Activated CD4-positive, alpha-beta T cell treated with anti-CD3 and anti-CD28 coated beads for 1 hour (primary cell): ENCODE results near the gene CNTLN.
"Not testable (repeated sequence)": the region's sequence is repeated elsewhere in the genome, so short reads cannot be mapped to it uniquely, and the experiment has no call there.

Source experiments
- DNase-seq: peaks from one replicate; pipeline ENCODE4 v3.0.0-alpha.2; 2020

CNTLN gene

DNA sequence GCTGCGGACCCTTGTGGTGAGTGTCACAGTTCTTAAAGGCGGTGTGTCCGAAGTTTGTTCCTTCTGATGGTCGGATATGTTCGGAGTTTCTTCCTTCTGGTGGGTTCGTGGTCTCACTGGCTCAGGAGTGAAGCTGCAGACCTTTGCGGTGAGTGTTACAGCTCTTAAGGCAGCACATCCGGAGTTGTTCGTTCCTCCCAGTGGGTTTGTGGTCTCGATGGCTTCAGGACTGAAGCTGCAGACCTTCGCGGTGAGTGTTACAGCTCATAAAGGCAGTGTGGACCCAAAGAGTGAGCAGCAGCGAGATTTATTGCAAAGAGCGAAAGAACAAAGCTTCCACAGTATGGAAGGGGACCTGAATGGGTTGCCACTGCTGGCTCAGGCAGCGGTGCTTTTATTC is 42.7 kb downstream of the CNTLN start:
- DNase-seq: not testable (repeated sequence)

DNA sequence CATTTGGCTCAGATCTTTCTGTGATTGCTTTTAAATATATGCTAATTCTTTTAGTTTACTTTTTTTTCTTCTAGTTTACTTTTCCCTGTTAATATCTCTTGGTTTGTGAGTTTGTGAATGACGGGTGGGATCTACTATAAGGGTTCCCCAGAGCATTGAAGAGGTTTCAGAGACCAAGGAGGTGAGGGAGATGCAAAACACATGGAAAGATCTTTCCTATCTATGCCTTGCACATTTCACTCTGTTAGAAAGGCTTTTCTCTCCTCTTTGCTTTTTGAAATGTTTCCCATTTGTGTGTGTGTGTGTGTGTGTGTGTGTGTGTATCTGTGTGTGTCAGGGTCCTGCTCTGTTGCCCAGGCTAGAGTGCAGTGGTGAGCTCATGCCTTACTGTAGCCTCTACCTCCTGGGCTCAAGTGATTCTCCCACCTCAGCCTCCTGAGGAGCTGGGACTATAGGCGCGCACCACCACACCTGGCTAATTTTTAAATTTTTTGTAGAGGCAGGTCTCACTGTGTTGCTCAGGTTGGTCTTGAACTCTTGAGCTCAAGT is 50.7 kb downstream of the CNTLN start:
- no peak for DNase-seq

DNA sequence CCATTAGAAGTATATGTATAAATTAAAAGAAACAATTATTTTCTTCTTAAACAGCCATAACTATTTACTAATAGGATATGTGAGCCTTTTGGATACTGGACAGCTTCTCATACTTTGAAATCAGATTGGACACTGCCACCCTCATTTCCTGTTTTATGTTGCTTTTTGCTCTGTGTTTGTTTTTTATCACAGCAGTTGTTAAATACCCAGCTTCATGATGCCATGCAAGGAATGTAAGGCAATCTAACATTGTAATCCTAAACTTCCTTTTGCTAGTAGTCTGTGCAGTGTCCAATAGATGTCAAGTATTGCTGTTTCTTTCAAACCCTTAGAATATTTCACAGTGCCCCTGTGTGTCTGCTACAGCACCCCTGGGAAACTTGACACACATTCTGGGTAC is 56.2 kb downstream of the CNTLN start:
- DNase-seq: no peak

DNA sequence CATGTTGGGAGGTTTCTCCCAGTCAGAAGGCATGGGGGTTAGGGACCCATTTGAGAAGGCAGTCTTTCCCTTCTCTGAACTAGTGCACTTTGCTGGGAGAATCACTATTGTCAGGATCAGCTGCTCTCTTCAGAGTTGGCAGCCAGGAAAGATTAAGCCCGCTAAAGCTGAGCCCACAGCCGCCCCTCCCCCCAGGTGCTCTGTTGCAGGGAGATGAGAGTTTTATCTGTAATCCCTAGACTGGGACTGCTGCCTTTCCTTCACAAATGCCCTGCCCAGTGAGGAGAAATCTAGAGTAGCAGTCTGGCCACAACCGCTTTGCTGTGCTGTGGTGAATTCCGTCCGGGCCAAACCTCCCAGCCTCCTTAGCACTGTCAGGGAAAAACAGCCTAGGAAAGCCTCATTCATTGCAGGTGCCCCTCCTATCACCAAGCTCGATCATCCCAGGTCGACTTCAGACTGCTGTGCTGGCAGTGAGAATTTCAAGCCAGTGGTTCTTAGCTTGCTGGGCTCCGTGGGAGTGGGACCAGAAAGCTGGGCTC is 69.8 kb downstream of the CNTLN start:
- no peak for DNase-seq

DNA sequence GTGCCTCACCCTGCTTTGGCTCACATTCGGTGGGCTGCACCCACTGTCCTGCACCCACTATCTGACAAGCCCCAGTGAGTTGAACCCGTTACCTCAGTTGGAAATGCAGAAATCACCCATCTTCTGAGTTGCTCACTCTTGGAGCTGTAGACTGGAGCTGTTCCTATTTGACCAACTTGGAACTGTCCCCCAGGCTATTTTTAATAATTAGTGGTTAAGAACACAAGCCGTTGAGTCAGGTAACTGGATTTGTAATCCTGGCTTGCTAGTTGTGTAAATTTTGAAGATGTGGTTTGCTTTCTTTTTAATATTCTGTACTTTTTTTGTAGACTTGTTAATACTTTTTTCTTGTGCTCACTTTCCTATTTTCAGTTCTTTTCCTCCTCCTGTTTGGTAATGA is 81.2 kb downstream of the CNTLN start:
- no peak for DNase-seq

DNA sequence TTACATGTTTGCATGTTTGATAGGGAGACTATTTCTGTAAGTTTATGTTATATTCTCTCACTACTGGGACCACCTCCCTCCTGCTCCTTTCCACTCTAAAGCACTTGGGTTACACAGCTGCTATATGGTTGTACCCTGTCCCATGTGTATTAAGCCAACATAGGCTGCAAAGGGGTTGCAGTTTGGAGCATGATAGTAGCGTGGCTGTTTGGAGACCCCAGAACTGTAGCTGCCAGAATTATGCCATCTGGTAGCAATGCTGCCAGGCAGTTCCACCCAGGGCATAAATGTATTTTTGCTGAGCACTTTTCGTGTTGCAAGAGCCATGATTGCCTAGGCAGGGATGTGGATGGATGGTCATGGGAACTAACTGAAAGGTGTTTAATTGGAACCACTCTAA is 81.8 kb downstream of the CNTLN start:
- no peak for DNase-seq

DNA sequence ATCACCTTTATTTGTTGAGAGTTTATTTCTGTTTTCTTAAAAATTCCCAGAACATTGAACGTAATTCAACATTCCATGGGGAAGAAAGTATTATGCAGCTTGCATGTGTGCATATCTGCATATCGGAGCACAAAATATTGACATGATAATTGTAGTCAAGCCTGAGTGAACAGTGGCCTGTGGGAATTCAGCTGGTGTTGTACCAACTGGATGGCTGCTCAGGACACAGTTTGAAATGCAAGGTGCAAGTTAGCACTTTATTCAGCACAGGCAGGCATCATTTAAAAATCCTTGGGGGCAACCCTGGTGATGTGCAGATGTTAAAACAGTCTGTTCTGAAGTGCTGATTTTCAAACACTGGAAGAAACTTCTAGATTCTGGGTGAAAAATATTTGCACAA is 82.4 kb downstream of the CNTLN start:
- DNase-seq: no peak

DNA sequence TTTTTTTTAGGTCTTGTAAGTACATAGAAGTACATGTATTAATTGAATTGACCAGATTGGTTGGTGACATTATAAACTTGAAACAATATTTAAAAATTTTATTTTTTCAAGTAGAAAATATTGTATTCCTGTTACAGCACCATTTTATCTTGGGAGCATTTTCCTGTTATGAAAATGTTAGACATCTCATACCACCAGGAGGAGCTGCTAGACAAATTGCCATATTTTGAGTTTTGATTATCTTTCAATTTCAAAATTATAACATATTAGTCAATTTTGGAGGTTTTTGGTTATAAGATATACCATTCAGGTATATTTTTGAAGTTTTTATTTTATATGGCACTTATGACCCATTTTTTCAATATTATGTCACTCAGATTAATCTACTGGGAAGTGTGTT is 84.4 kb downstream of the CNTLN start:
- no peak for DNase-seq

DNA sequence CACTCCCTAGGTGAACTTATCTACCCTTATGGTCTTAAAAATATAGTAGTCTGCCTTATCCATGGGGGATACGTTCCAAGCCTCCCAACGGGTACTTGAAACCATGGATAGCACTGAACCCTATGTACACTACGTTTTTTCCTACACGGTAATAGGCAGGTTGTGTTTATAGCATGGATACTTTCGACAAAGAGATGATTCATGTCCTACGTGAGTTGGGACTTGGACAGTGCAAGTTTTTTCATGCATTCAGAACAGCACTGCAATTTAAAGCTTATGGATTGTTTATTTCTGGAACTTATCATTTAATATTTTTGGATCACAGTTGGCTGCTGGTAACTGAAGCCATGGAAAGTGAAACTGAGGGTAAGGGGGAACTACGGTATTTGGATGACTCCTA is 88.1 kb downstream of the CNTLN start:
- DNase-seq: no peak

DNA sequence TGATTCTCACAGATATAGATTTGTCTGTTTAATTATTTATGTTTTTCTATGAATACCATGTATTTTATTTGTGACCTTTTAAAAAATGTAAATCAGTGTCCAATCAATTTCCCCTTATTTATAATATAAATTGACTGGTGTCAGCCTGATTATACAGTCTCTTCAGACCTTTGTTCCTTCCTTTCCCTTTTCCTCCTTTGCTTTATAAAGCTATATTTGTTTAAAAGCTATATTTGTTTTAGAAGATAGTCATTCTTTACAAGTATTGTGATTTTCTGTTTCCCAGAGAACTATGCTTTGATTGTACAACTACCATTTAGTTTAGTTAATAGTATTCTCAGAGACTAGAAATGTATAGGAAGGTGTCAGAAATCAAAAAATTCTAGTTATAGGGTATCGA is 90.6 kb downstream of the CNTLN start:
- no peak for DNase-seq

DNA sequence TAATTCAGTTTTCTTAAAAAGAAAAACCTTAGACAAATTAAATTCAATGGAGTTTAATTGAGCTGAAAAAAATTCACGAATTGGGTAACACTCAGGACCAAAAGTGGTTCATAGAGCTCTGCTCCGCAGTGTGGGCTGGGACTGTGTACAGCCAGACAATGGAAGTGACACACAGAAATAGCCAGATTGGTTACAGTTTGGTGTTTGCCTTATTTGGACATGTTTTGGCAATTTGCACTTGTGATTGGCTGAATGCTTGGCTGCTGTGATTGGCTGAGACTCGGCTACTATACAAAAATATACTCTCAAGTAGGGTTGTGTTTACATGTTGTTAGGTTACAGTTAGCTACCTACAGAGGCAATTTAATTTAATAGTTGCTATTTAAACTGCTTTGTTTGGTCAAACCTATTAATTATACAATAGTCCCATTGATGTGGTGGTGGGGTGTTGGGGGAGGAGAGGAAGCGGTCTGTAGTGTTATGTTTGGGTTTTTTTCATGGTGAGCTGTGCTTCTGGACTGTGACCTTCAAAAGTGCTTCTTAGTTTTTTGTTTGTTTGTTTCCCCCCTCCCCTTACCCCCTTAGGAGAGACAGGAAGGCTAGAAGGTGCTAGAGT is 95.2 kb downstream of the CNTLN start:
- no peak for DNase-seq

DNA sequence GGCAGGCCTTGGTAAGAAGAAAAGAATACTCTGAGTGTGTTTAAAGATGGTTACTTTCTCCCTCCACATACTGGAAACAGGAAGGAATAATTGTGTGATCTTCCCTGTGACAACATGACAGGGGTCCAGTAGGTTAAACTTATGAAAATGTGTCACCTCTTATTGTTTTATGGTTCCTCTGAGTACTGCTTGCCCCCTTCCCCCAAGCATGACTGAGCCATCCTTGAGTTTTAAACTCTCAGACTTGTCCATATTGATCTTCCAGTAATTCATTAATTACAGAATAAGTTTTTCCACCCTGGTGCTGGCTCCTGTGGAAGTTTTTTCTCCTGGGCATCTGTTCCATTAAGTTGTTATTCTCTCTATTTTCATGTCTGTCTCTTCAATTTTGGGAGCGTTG is 95.8 kb downstream of the CNTLN start:
- DNase-seq: no peak

DNA sequence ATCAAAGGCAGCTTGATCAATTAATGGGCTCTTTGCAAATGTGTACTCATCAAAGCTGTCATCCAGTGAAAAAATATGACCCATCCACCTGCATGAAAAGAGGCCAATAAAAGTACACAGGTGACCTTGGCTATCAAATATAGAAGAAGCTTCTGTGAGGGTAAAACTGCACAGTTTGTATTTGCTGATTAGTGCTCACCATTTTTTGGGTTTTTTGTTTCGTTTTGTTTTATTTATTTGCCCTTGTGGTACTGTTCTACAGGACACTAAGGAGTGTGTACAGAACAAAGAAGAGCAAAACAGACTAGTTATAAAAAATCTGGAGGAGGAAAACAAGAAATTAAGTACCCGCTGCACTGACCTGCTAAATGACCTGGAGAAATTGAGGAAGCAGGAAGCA is 101.3 kb downstream of the CNTLN start:
- no peak for DNase-seq

DNA sequence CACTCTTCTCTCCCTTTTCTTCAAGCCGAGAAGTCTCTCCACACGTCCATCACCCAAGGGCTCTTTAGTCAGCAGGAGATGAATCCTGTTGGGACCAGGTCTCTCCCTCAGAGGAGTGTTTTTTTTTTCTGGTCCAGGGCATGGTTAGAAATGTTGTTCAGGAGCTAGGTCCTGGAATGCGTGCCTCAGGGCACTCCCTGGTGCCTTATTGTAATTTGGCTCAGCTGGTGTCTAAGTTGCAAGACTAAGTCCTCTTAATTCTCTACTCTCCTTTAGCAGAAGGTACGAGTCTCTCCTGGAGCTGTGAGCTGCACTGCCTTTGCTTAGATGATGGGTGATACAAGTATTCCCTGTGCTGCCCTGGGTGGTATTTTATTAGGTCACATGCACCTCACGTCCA is 111.9 kb downstream of the CNTLN start:
- DNase-seq: no peak

DNA sequence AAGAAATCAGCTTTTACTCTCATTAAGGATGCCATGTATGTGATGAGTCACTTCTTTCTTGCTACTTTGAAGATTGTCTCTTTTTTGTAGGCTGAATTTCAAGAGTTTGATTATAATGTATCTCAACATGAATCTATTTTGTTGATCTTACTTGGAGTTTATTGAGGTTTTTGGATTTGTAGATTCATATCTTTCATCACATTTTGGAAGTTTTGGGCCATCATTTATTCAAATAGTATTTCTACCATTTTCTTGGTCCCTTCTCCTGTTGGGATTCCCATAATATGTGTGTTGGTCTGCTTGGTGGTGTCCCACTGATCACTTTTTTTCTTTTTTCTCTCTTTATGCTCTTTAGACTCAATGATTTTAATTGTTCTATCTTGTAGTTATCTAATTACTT is 116.3 kb downstream of the CNTLN start:
- no peak for DNase-seq

DNA sequence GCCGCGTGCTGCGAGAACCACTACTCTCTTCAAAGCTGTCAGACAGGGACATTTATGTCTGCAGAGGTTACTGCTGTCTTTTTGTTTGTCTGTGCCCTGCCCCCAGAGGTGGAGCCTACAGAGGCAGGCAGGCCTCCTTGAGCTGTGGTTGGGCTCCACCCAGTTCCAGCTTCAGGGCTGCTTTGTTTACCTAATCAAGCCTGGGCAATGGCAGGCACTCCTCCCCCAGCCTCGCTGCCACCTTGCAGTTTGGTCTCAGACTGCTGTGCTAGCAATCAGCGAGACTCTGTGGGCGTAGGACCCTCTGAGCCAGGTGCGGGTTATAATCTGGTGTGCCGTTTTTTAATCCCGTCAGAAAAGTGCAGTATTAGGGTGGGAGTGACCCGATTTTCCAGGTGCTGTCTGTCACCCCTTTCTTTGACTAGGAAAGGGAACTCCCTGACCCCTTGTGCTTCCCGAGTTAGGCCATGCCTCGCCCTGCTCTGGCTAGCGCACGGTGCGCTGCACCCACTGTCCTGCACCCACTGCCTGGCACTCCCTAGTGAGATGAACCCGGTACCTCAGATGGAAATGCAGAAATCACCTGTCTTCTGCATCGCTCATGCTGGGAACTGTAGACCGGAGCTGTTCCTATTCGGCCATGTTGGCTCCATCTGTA is 133.8 kb downstream of the CNTLN start:
- not testable (repeated sequence) for DNase-seq

DNA sequence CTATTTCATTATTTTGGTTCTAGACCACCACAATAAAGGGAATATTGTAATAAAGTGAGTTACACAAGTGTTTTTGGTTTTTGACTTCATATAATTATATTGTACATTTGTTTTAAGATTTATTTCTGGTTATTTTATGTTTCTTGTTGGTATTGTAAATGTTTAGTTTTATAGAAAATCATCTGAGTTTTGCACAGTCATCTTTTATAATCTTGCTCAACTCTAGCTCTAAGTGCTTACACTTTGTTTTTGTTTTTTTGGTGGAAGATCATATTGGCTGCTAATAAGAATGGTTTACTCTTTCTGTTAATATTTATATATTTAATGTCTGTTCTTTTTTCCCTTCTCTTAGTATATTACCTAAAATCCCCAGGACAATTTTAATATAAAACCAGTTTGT is 135.0 kb downstream of the CNTLN start:
- DNase-seq: no peak

DNA sequence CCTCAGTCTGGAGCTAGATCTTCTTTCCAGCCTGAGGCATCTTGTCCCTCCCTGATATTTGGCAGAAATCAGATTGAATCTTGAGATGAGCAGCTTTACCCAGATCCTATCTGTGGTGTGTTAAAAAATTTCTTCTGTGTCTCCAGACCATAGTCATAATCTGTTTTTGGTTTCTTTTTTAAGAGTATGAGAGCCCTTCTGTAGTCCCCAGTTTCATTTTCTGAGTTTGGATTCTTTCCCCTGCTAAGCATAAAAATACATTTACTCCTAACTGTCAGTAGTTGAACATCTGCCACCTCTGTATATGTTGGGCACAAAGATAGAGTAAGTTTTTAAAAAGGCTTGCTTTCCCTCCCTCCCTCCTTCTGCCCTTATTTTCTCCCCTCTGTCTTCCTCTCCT is 137.7 kb downstream of the CNTLN start:
- DNase-seq: no peak

DNA sequence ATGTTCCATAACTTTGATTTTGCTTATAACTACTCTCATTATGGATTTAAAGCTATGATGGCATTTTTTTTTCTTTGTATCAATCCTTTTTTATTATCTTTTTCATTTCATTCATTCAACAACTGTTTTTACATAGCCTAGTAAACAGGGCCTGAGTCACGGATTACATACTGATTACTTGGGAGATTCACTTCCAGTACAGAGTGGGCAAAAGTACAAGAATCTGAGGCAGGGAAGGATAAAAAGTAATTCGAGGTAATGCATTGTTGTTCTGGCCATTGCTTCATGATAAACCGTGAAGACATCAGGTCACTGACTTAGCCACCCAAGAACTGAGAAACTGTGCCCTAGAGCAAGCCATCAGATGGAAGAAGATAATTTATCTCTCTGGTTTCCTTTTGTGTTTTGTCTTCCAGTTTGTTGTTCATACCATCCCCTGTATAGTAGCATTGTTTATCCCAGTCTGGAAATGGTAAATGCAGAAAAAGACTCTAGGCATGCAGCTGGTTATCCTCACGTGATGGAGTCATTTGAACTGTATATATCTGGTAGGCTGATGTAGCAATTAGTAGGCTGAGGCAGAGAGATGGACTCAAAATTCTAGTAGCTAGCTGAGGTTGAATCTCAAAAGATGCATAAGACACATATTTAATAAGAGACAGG is 145.6 kb downstream of the CNTLN start:
- no peak for DNase-seq

DNA sequence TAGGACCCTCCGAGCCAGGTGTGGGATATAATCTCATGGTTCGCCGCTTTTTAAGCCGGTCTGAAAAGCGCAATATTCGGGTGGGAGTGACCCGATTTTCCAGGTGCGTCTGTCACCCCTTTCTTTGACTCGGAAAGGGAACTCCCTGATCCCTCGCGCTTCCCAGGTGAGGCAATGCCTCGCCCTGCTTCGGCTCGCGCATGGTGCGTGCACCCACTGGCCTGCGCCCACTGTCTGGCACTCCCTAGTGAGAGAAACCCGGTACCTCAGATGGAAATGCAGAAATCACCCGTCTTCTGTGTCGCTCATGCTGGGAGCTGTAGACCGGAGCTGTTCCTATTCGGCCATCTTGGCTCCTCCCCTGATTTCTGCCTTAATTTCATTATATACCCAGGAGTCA is 155.8 kb downstream of the CNTLN start:
- DNase-seq: not testable (repeated sequence)

DNA sequence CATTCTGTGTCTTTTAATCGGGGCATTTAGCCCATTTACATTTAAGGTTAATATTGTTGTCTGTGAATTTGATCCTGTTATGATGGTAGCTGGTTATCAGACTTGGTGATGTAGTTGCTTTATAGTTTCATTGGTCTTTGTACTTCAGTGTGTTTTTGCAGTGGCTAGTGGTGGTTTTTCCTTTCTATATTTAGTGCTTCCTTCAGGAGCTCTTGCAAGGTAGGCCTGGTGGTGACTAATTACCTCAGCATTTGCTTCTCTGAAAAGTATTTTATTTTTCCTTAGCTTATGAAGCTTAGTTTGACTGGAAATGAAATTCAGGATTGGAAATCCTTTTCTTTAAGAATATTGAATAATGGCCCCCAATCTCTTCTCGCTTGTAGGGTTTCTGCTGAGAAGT is 156.9 kb downstream of the CNTLN start:
- DNase-seq: no peak

DNA sequence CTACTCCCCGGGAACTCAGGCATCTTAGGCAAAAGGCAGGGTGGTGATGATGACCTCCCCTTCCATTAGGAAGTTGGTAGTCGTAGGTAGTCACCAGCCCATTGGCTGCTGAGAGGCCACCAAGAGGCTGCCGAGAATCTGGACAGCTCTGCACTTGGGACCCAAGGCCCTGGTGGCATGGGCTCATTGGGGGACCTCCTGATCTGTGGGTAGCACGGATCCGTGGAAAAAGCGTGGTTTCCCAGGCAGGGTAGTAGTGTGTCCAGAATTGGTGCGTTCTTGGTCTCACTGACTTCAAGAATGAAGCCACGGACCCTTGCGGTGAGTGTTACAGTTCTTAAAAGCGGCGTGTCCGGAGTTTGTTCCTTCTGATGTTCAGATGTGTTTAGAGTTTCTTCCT is 158.8 kb downstream of the CNTLN start:
- DNase-seq: no peak

DNA sequence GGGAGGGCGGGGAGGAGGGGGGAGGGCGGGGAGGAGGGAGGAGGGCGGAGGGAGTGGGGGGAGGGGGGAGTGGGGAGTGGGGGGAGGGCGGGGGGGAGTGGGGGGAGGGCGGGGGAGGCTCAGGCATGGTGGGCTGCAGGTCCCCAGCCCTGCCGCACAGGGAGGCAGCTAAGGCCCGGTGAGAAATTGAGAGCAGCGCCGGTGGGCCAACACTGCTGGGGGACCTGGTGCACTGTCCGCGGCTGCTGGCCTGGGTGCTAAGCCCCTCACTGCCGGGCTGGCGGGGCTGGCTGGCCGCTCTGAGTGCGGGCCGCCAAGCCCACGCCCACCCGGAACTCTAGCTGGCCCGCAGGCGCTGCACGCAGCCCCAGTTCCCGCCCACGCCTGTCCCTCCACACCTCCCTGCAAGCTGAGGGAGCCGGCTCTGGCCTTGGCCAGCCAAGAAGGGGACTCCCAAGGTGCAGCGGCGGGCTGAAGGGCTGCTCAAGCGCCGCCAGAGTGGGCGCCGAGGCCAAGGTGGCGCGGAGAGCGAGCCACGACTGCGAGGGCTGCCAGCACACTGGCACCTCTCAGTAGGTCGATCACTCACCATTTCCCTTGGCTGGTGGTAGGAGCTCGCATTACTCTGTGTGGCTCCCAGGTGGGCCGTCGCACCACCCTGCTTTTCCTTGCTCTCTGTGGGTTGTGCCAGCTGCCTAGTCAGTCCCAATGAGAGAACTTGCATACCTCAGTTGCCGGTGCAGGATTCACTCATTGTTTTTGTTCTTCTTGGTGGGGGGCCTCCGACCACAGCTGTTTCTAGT is 160.2 kb downstream of the CNTLN start:
- DNase-seq: no peak
